ENCODE measurements around the gene HSPB6.

DNA sequence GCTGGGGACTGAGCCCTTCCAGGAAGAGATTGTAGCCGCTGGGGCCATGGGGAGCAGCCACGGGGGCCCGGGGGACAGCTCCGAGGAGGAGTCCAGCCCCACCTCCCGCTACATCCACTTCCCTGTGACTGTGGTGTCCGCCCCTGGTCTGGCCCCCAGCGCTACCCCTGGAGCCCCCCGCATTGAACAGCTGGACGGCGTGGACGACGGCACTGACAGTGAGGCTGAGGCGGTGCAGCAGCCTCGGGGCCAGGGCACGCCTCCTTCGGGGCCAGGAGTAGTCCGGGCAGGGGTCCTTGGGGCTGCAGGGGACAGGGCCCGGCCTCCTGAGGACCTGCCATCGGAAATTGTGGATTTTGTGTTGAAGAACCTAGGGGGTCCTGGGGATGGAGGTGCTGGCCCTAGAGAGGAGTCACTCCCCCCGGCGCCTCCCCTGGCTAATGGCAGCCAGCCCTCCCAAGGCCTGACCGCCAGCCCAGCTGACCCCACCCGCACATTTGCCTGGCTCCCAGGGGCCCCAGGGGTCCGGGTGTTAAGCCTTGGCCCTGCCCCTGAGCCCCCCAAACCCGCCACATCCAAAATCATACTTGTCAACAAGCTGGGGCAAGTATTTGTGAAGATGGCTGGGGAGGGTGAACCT is 24.2 kb downstream of the HSPB6 start:
- TF ChIP-seq, protein P1, sequence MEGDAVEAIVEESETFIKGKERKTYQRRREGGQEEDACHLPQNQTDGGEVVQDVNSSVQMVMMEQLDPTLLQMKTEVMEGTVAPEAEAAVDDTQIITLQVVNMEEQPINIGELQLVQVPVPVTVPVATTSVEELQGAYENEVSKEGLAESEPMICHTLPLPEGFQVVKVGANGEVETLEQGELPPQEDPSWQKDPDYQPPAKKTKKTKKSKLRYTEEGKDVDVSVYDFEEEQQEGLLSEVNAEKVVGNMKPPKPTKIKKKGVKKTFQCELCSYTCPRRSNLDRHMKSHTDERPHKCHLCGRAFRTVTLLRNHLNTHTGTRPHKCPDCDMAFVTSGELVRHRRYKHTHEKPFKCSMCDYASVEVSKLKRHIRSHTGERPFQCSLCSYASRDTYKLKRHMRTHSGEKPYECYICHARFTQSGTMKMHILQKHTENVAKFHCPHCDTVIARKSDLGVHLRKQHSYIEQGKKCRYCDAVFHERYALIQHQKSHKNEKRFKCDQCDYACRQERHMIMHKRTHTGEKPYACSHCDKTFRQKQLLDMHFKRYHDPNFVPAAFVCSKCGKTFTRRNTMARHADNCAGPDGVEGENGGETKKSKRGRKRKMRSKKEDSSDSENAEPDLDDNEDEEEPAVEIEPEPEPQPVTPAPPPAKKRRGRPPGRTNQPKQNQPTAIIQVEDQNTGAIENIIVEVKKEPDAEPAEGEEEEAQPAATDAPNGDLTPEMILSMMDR (IDR thresholded peaks at IDR 0.05), result no peak
- no peak for TF ChIP-seq EP300 (IDR thresholded peaks at IDR 0.05; ENCODE audit: low read depth)

All from transverse colon (tissue), 3 donors.